ENCODE data around the gene CFDP1.
A peak's percentile ranks its signal among the peaks of the same experiment; 100 is the strongest.
"Not testable (repeated sequence)": the region's sequence is repeated elsewhere in the genome, so short reads cannot be mapped to it uniquely, and the experiment has no call there.

Gene CFDP1

DNA sequence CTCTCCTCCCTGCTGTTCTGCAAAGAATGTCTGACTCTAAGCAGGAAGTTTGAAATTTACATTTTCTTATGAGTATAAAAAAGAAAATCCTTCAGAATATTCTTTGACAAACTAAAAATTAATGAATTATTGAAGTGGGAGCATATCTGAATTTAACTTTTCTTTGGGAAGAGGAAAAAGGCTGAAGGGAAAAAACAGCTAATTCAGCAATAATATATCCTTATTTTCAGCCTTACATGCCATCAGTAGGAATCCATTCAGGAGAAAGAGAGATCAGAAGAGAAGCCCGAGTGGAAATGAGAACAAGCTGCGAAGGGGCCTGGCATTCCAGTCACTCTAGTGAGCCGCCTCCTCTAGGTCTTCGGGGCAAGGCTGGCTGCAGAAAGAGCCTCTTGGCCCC is 140.1 kb downstream of the CFDP1 start:
- DNase-seq (ENCODE audit: low read depth in 2 of 2): no peak

DNA sequence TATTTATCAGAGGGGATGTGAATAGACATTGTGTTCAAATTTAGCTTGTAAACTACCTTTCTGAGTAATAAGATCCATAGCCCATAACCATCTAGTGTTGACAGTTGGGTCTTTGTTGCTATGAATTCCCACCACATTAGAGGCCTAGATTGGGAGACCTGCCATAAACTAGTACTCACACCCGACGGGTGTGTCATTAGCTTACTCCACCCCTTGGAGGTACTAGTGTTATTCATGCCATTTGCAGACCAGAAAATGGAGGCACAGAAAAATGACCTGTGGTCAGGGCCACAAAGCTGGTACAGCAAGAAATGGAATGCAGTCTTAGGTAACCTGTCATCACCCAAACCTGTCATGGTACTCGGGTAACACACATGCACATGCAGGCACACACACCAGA is 140.6 kb downstream of the CFDP1 start:
- no peak for DNase-seq (ENCODE audit: low read depth in 2 of 2)

DNA sequence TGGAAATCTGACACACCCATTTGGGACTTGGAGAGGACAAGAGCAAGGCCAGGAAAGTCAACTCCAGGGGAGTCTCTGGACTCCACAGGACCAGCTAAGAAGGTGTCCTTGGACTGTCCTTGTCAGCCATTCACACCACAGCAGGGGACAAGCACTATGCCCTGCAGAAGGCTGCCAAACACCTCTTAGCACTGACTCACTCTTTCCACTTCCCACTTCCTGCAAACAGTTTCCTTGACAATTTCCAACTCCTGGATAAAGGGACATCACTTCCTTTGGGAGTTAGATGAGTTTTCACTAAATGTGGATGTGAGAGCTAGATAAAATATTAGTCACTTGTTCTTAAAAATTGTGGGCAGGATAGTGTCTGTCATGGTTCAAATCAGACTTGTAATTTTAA is 144.1 kb downstream of the CFDP1 start:
- no peak for DNase-seq (ENCODE audit: low read depth in 2 of 2)

DNA sequence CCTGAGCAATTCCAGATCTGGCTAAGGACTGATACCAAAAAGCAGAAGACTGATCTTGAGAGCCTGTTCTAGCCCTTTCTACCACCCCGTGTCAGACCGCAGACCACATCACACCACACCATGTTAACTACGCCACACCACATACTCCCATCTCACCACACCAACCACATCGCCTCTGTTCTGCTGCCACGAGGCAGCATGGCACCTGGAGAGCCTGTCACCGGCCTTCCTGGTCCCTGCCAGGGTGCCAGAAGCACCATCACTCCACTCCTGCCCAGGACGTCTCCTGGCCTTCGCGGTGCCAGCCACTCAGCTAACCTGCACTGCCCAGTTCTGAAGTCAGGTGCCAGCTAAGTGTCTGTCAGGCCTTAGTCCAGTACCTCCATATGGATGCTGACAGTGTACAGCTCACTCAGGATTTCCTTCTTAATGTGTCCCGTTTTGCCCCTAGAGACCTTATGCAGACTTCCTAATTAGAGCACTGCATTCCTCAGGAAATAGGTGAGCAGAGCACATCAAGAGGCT is 144.6 kb downstream of the CFDP1 start:
- DNase-seq (ENCODE audit: low read depth in 2 of 2): peak in 1 of 2 donors; percentile 57

DNA sequence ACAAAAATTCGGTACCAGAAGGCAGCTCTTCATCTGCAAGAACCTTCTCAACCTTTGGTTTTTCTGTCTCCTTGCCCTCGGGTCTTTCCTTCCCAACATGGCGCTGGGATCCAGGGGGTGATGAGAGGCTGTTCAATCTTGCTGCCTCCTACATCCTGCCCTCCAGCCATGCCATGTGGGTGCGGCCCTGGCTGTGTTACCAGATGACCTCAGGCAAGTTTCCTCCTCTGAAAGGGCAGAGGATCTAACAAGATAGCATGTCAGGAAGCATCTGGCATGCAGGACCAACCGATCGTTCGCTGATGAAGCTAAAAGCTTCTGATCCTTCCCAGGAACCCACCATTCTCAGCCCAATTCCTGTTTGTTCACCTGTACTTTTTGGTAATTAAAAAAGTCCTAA is 145.1 kb downstream of the CFDP1 start:
- DNase-seq (ENCODE audit: low read depth in 2 of 2): no peak

DNA sequence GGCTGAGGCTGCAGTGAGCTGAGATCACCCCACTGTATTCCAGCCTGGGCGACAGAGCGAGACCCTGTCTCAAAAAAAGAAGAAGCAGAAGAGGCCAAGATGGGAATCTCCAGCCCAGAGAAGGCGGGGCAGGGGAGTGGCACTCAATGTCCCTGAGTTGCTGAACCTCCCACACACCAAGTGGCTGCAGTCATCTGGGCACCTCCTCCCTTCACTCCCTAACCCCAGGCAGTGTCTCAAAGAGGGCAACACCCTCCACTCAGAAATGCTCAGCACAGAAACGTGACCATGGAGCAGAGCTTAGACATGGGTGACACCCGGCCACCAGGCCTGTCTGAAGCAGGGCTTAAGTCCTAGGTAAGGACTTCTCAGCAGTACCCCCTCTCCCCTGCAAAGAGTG is 145.6 kb downstream of the CFDP1 start:
- DNase-seq (ENCODE audit: low read depth in 2 of 2): no peak

DNA sequence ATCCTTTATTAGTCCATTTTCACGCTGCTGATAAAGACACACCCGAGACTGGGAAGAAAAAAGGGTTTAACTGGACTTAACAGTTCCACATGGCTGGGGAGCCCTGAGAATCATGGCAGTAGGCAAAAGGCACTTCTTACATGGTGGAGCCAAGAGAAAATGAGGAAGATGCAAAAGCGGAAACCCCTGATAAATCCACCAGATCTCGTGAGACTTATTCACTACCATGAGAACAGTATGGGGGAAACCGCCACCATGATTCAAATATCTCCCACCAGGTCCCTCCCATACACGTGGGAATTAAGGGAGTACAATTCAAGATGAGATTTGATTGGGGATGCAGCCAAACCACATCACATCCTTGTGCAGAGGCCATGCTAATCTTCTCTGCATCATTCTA is 146.9 kb downstream of the CFDP1 start:
- no peak for DNase-seq (ENCODE audit: low read depth in 2 of 2)

DNA sequence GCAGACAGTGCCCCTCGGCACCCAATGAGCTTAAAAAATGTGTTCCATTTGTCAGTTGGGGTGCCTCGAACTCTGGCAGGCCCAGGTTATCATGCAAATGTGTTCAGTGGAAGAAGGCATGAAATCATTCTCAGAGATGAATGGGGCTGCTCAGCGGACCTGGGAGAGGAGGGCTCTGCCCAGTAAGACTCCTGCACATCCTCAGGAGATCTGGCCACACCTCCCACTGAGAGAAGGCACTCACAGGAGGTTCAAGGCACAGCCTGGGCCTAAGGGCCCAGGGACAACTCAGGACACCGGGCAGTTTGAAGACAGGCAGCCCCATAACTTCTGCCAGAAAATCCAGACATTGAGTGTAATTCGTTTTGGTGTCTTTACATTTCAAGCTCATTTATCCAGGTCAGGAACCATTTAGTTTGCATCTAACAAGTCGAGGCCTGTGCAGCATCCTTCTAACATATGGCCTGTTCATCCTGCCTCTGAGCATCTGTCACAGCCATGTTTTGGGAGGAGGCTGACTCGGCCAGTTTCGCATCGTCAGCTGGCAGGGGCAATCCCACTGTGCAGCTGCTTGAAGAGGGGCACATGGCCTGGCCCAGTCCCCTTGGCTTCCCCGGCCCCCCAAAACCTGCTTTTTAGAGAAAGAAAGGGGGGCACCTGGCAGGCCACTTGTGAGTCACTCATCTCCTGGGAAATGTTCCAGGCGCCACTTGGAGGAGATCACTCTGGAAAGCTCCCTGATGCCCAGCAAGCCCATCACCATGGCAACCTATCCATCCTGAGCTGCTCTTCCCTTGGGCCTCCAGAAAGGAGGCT is 150.6 kb downstream of the CFDP1 start:
- DNase-seq (ENCODE audit: low read depth in 2 of 2): no peak

DNA sequence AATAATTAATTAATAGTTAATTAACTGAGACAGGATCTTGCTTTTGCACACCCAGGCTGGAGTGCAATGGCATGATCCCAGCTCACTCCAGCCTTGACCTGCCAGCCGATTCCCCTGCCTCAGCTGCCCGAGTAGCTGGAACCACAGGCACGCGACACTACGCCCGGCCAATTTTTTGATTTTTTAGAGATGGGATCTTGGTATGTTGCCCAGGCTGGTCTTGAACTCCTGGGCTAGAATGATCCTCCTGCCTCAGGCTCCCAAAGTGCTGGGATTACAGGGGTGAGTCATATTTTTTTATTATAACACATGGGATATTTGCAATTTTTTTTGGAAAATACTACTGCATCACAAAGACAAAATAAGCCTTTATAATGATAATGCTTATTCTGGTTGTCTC is 151.5 kb downstream of the CFDP1 start:
- no peak for DNase-seq (ENCODE audit: low read depth in 2 of 2)

DNA sequence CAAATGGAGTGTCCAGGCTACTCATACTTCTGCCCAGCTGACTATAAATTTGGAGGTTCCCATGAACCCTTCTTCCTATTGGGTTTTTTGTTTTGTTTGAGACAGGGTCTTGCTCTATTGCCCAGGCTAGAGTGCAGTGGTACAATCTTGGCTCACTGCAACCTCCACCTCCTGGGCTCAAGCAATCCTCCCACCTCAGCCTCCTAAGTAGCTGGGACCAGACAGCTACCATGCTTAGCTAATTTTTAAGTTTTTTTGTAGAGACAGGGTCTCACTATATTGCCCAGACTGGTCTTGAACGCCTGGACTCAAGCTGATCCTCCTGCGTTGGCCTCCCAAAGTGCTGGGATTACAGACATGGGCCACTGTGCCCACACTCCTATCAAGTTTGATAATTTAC is 152.3 kb downstream of the CFDP1 start:
- DNase-seq (ENCODE audit: low read depth in 2 of 2): not testable (repeated sequence)

DNA sequence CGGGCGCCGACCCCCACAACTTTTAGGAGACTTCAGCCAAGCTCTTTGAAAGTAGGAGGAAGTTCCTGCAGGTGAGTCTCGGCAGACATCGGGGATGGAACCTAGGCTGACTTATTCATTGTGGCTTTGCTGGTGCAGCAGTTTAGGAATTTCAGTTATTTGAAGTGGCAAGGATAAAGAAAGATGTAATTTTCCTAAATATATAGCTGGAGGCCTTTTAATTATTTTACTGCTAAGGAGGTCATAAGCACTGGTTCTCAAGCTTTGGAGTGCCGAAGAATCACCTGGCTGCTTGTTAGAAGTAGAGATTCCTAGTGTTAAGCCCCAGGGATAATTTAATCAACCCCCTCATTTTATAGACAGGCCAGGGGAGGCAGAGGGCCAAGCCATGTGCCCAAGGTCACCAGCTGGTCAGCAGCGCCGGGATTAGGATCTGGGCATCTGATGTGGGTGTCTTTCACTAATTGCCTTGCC is 152.9 kb downstream of the CFDP1 start:
- DNase-seq (ENCODE audit: low read depth in 2 of 2): no peak

DNA sequence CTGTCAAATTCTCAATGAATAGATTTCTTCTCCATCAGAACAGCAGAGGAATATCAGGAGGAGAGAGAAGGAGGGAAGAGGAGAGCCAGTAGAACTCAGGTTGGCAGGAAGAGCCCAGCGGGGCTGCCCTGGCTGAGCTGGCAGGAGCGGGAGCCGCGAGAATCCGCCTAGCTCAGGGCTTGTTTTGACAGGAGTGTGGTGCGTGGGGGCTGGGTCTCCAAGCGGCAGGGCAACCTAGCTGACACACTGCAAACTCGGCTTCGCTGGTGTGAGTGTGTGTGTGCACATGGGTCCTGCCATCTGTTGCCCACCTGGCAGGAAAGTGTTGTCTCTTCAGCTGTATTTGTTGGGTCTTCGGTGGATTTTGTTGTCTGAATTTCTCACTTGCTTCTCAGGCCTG is 154.0 kb downstream of the CFDP1 start:
- DNase-seq (ENCODE audit: low read depth in 2 of 2): no peak

DNA sequence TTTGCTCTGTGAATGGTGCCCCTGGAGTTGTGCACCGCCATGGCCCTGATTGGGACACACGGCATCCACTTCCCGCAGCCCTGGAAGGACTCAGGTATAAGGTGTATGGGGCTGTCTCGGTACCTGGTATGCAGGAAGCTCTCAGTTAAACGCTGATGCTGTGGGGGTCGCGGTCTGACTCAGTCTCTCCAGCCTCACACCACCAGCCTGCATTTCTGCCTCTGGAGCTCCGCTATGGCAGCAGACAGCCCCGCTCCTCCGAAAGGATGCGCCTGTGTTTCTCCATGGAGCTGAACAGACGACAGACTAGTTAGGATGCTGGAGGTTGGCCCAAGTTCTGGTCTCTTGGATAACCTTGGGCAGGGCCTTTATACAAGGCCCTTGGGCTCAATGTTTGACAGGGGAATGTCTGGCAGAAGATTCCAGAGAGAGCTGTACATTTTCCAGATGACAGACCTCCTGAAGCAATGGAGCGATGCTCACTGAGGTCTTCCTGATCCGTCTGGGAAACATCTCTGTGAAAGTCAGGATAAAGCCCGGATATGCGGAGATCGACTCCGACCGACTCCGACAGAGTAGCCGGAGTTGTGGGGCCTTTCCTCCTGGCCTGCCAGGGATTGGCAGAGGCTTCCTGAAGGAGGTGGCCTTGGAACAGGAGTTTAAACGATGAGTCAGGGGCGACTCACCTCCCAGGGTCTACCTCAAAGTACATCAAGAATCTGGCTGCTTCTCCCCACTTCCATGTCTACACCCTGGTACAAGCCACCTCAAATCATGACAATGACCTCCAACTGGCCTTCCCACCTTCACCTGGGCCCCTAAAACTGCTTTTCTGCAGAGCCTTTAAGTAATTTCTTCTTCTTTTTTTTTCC is 160.0 kb downstream of the CFDP1 start:
- DNase-seq (ENCODE audit: low read depth in 2 of 2): no peak

DNA sequence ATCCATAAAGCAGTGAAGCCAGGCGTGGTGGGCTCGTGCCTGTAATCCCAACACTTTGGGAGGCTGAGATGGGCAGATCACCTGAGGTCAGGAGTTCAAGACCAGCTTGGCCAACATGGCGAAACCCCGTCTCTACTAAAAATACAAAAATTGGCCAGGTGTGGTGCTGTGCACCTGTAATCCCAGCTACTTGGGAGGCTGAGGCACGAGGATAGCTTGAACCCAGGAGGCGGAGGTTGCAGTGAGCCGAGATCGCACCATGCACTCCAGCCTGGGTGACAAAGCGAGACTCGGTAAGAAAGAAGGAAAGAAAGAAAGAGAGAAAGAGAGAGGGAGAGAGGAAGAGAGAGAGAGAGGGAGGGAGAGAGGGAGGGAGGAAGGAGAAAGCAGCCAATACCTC is 160.7 kb downstream of the CFDP1 start:
- not testable (repeated sequence) for DNase-seq (ENCODE audit: low read depth in 2 of 2)

DNA sequence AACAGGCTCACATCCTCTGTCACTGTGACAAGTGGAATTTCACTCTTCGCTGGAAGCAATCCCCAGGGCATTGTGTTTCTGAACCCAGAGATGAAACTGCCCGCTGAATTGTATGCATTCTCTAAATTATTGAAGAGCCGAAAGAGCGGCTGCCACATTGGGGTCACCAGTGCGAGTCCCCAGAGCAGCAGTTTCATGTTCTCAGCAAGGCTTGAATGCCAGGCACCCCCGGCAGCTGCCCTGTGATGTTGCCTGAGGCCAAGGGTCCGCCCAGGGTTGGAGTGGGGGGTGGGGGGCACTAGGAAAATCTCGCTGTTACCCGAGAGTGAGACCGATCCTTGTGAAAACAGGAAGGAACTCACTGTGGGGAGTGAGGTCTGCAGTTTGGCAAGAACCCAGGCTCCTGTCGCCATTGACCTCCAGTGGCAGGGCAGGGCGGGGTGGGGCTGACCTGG is 161.2 kb downstream of the CFDP1 start:
- DNase-seq (ENCODE audit: low read depth in 2 of 2): no peak

DNA sequence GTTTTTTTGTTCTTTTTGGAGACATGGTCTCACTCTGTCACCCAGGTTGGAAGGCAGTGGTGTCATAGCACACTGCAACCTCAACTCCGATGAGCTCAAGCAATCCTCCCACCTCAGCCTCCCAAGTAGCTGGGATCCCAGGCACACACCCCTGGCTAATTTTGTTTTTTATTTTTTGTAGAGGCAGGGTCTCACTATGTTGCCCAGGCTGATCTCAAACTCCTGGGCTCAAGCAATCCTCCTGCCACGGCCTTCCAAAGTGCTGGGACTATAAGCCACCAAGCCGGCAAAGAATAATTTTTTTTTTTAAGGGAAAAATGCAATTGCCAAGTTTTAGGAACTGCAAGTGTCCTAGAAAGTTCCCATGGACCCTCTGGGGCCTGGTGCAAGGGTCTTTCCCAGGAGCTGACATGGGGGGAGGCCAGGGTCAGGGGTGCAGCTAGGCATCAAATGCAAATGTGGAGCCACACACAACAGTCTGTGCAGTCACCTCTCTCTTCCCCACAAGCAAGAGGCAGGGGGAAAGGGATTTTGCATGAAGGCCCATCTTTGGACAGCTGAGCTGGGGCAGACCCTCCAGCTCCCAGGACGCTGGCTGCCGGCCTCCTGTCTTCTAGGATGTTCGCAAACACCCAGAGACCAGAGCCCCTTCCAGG is 161.7 kb downstream of the CFDP1 start:
- DNase-seq (ENCODE audit: low read depth in 2 of 2): no peak

DNA sequence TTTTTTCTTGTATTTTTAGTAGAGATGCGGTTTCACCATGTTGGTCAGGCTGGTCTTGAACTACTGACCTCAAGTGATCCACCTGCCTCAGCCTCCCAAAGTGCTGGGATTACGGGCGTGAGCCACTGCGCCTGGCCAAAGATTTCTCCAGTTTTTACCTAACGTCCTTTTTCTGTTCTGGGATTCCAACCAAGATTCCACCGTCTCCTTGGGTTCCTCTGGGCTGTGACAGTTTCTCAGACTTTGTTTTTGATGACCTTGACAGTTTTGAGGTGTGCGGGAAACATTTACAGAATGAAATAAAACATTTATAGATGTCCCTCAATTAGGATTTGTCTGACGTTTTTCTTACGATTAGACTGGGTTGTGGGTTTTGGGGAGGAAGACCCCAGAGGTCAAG is 163.9 kb downstream of the CFDP1 start:
- not testable (repeated sequence) for DNase-seq (ENCODE audit: low read depth in 2 of 2)

DNA sequence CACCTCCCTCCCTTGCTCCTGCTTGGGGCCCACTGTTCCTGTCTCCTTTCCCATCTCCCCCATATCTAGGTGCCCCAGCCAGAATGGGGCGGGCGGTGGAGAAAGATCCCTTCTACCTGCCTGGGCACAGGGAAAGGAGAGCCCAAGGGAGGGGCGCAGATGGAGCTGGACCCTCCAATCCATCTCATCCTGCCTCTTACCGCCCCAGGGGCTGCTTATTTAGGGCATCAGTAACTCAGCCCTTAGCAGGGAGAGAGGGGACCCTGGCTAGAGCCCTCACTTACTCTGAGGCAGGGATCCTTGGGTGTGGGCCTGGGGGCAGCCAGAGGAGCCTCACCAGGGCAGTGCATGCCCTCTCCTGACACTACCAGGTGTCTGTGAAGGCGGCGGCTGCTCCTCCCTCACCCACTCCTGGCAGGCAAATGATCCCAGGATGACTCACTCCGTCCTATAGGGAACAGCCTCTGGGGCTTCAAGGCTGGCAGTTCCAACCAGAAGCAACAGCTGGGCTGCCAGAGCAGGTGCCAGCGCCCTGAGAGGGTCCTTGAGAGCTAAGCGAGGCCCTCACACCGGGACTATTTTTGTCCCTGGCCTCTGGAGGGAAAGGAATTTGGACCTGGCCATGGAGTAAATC is 165.6 kb downstream of the CFDP1 start:
- no peak for DNase-seq (ENCODE audit: low read depth in 2 of 2)

DNA sequence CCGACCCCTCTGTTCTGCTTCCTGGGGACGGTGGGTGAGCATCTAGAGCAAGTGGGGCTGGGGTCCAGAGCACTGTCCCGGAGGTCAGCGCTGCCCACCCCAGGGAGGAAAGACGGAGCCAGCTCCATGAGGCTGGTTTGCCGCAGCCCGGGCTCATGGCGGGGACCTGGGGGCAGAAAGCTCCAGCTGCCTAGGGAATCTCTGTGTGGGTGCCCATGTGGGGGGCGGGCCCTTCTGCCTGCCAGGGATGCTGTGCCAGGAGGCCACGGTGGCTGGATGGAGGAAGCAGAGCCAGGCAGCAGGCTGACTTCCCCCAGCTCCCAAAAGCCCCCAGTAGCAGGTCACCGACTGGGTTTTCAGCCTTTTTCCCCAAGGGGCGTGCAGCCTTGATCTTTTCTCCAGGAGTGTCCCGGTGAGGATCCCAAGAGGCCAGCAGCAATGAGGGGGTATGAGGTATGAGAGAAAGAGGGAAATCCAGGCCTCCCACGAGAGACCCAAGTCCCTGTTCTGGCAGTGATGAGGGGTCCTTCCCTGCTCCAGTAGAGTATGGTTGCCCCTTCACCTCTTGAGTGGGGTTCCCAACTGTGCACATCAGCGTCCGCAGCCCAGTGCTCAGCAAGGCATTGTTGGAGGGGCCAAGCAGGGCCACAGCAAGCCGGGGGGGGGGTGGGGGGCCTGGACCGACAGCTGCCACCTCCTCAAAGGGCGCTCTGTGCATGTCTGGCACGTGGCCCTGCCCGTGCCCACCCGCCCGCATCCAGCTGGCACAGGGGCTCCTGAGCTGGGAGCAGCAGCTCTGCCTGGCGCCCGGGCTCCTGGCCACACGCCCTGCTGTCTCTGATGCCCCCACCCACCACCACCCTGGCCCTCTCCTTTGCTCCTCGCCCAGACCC is 166.3 kb downstream of the CFDP1 start:
- no peak for DNase-seq (ENCODE audit: low read depth in 2 of 2)

DNA sequence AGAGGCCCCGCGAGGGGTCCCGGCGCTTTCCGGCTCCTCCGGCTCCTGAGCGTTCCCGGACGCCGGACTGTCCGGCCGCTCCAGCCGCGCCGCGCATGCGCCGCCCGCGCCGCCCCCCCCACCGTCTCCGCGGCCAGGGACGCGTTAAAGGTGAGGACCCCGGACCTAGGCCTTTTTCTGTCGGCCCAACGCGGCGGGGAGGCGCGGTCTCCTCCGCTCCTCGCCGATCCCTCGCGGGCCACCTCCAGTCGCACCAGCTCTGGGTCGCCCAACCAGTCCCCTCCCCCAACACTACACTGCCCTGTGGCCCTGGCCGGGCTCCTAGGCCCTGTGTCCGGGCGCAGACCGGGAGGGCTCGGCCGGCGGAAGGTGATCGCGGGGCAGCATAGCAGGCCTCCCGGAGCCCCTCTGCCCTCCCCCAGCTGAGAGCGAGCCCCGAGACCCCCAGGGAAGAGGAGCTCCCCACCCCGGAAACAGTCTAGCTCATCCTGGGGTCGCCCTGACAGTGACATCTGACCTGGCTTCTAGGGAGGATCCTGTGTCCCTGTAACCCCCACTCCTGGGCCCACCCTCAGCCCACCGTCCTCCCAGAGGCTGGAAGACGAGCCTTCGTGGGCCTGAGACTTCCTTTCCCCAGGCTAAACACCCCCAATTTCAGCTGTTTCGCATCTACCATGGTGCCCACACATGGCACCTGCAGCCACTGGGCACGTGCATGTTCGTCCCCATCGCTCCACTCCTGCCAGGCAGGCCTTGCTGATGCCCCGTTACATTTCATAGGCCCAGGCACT is 167.2 kb downstream of the CFDP1 start:
- no peak for DNase-seq (ENCODE audit: low read depth in 2 of 2)
